WTC11 (cell line): Measurements from ENCODE around the gene PICALM. TPM values are rescaled to one million over a fixed set of nuclear protein-coding genes. Genes with fewer than 3 reads are reported as not detected.
"Not testable (repeated sequence)": the region's sequence is repeated elsewhere in the genome, so short reads cannot be mapped to it uniquely, and the experiment has no call there.

Experiments
- ATAC-seq: fragments of 200-7000 bp; cut with Tn5 transposase; 2 replicates; pipeline ENCODE4 v1.10.0; 2021; ENCODE audit warnings: mild to moderate bottlenecking, moderate library complexity
- CTCF ChIA-PET: fragments of 300-600 bp; sonication (Branson Sonifier 250); formaldehyde crosslinking; loops from one replicate; lab custom pipeline; 2021; ENCODE audit warnings: antibody characterized with exemption; lab: Charles Lee
- POLR2A ChIA-PET: fragments of 350-600 bp; sonication (Branson Sonifier 250); formaldehyde crosslinking; loops from one replicate; lab custom pipeline; 2021; ENCODE audit warnings: antibody characterized with exemption; lab: Charles Lee
- DNase-seq: peaks from one replicate; pipeline ENCODE4 v3.0.0; 2021; ENCODE audit warnings: low spot score
- H3K27ac Mint-ChIP-seq: 2 replicates; pipeline ENCODE4 v1.8.0; 2021; ENCODE audit warnings: mixed read lengths
- H3K27me3 Mint-ChIP-seq: 2 replicates; pipeline ENCODE4 v1.8.0; 2021; ENCODE audit warnings: low read depth, mild to moderate bottlenecking, moderate library complexity, mixed read lengths
- H3K36me3 Mint-ChIP-seq: 2 replicates; pipeline ENCODE4 v1.8.0; 2021; ENCODE audit warnings: mixed read lengths
- H3K4me1 Mint-ChIP-seq: 2 replicates; pipeline ENCODE4 v1.8.0; 2022; ENCODE audit warnings: mixed read lengths
- H3K4me3 Mint-ChIP-seq: 2 replicates; pipeline ENCODE4 v1.8.0; 2021; ENCODE audit warnings: mild to moderate bottlenecking, moderate library complexity, mixed read lengths
- H3K9me3 Mint-ChIP-seq: 2 replicates; pipeline ENCODE4 v1.8.0; 2021; ENCODE audit warnings: mixed read lengths
- ELF4 ChIP-seq: sonication (generic); formaldehyde crosslinking; IDR thresholded peaks from 2 replicates; pipeline ENCODE4 v1.8.1; 2022; ENCODE audit warnings: low read depth, mild to moderate bottlenecking, moderate library complexity, missing genetic modification reagents
- EMX1 ChIP-seq: fragments of 250-450 bp; sonication (Bioruptor Pico); IDR thresholded peaks from 2 replicates; pipeline ENCODE4 v1.8.0; 2021; ENCODE audit warnings: mild to moderate bottlenecking
- ETV6 ChIP-seq: sonication (generic); formaldehyde crosslinking; IDR thresholded peaks from 2 replicates; pipeline ENCODE4 v1.8.1; 2022; ENCODE audit warnings: mild to moderate bottlenecking, missing genetic modification reagents
- JAZF1 ChIP-seq: fragments of 250-450 bp; sonication (Bioruptor Pico); IDR thresholded peaks from 2 replicates; pipeline ENCODE4 v1.9.0; 2021; ENCODE audit warnings: moderate library complexity, mild to moderate bottlenecking, inconsistent platforms
- NR1H2 ChIP-seq: sonication (generic); formaldehyde crosslinking; IDR thresholded peaks from 2 replicates; pipeline ENCODE4 v1.9.0; 2021; ENCODE audit warnings: mild to moderate bottlenecking, moderate library complexity, missing genetic modification reagents
- PRRX2 ChIP-seq: fragments of 250-450 bp; sonication (Bioruptor Pico); IDR thresholded peaks from 2 replicates; pipeline ENCODE4 v1.8.0; 2021; ENCODE audit warnings: mild to moderate bottlenecking
- SMAD3 ChIP-seq: sonication (generic); formaldehyde crosslinking; IDR thresholded peaks from 2 replicates; pipeline ENCODE4 v1.8.0; 2022; ENCODE audit warnings: missing genetic modification reagents, mild to moderate bottlenecking, borderline replicate concordance
- SOX15 ChIP-seq: fragments of 250-450 bp; sonication (Bioruptor Pico); IDR thresholded peaks from 2 replicates; pipeline ENCODE4 v1.9.0; 2021; ENCODE audit warnings: mild to moderate bottlenecking
- TCF7 ChIP-seq: sonication (generic); formaldehyde crosslinking; IDR thresholded peaks from 2 replicates; pipeline ENCODE4 v1.8.0; 2022; ENCODE audit warnings: mild to moderate bottlenecking, low read depth, missing genetic modification reagents, moderate library complexity
- ZNF219 ChIP-seq: sonication (generic); formaldehyde crosslinking; IDR thresholded peaks from 2 replicates; pipeline ENCODE4 v1.8.0; 2023; ENCODE audit warnings: missing genetic modification reagents, mild to moderate bottlenecking, borderline replicate concordance
- ZNF416 ChIP-seq: fragments of 250-450 bp; sonication (Bioruptor Pico); IDR thresholded peaks from 2 replicates; pipeline ENCODE4 v1.9.0; 2021; ENCODE audit warnings: mild to moderate bottlenecking, inconsistent platforms
- ZNF423 ChIP-seq: fragments of 250-450 bp; sonication (Bioruptor Pico); IDR thresholded peaks from 2 replicates; pipeline ENCODE4 v2.1.2; 2022; ENCODE audit warnings: mild to moderate bottlenecking, moderate library complexity
- total RNA-seq: library from RNA; stranded (reverse); gene quantifications from 3 replicates; pipeline ENCODE4 v1.2.3, GENCODE V29; 2021
- TF ChIP-seq, protein P1 (sequence below): sonication (generic); formaldehyde crosslinking; IDR thresholded peaks from 2 replicates; pipeline ENCODE4 v1.8.1; 2023; ENCODE audit warnings: mild to moderate bottlenecking, missing genetic modification reagents, moderate library complexity
- TF ChIP-seq, protein P2 (sequence below): sonication (generic); formaldehyde crosslinking; IDR thresholded peaks from 2 replicates; pipeline ENCODE4 v1.8.1; 2023; ENCODE audit warnings: mild to moderate bottlenecking, missing genetic modification reagents, moderate library complexity
- TF ChIP-seq, protein P3 (sequence below): sonication (generic); formaldehyde crosslinking; IDR thresholded peaks from 2 replicates; pipeline ENCODE4 v1.8.0; 2023; ENCODE audit warnings: missing genetic modification reagents
- TF ChIP-seq, protein P4 (sequence below): fragments of 250-450 bp; sonication (Bioruptor Pico); IDR thresholded peaks from 2 replicates; pipeline ENCODE4 v1.9.0; 2021; ENCODE audit warnings: mild to moderate bottlenecking
- TF ChIP-seq, protein P5 (sequence below): fragments of 250-450 bp; sonication (Bioruptor Pico); IDR thresholded peaks from 2 replicates; pipeline ENCODE4 v1.9.0; 2021; ENCODE audit warnings: mild to moderate bottlenecking
- TF ChIP-seq, protein P6 (sequence below): sonication (generic); formaldehyde crosslinking; IDR thresholded peaks from 2 replicates; pipeline ENCODE4 v1.8.0; 2022; ENCODE audit warnings: missing genetic modification reagents

PICALM gene
- total RNA-seq, 1 experiment from 2014 or later = 69.9 TPM

DNA sequence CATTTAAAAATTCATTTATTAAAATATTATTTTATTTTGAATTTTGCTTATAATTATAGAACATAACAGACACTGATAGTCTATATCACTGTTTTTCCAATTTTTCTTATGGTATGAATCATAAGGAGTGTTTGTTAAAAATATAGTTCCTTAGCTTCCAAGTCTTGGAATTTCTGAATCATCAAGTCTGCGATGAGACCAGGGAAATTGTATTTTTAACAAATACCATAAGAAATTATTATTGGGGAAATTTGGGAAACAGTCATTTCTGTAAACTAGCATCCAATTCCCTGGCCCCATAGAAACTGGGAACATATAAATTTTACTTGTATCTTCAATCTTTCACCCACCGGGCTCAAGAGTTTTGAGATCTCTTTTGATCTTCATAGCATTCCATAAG lies 38.0 kb upstream of the PICALM start:
- Mint-ChIP-seq H3K36me3 (peaks cover 8% of the 10 kb centered on the region), H3K4me1 (no peaks in the 10 kb centered on the region), H3K9me3 (peaks cover 8% of the 10 kb centered on the region), H3K4me3 (no peak overlapping the region), H3K27ac (no peak overlapping the region), H3K27me3 (0 out of 2 replicates have a peak, but pooled peaks cover 4% of the 10 kb centered on the region)
- ChIA-PET POLR2A (no interaction called here), CTCF (no interaction called here)
- DNase-seq = no peak
- no peak for ATAC-seq
- TF ChIP-seq TCF7 (CRISPR knock-in tag) (no peak), JAZF1 (CRISPR knock-in tag) (no peak), ETV6 (no peak), NR1H2 (no peak), PRRX2 (CRISPR knock-in tag) (no peak), ZNF416 (no peak), EMX1 (CRISPR knock-in tag) (no peak), ZNF219 (no peak), SMAD3 (no peak), SOX15 (CRISPR knock-in tag) (no peak), ELF4 (no peak), ZNF423 (CRISPR knock-in tag) (no peak)
- TF ChIP-seq, protein P1, sequence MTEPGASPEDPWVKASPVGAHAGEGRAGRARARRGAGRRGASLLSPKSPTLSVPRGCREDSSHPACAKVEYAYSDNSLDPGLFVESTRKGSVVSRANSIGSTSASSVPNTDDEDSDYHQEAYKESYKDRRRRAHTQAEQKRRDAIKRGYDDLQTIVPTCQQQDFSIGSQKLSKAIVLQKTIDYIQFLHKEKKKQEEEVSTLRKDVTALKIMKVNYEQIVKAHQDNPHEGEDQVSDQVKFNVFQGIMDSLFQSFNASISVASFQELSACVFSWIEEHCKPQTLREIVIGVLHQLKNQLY (CRISPR knock-in tag) = no peak
- TF ChIP-seq, protein P2, sequence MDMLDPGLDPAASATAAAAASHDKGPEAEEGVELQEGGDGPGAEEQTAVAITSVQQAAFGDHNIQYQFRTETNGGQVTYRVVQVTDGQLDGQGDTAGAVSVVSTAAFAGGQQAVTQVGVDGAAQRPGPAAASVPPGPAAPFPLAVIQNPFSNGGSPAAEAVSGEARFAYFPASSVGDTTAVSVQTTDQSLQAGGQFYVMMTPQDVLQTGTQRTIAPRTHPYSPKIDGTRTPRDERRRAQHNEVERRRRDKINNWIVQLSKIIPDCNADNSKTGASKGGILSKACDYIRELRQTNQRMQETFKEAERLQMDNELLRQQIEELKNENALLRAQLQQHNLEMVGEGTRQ (CRISPR knock-in tag) = no peak
- TF ChIP-seq, protein P3, sequence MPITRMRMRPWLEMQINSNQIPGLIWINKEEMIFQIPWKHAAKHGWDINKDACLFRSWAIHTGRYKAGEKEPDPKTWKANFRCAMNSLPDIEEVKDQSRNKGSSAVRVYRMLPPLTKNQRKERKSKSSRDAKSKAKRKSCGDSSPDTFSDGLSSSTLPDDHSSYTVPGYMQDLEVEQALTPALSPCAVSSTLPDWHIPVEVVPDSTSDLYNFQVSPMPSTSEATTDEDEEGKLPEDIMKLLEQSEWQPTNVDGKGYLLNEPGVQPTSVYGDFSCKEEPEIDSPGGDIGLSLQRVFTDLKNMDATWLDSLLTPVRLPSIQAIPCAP (CRISPR knock-in tag) = no peak
- TF ChIP-seq, protein P4, sequence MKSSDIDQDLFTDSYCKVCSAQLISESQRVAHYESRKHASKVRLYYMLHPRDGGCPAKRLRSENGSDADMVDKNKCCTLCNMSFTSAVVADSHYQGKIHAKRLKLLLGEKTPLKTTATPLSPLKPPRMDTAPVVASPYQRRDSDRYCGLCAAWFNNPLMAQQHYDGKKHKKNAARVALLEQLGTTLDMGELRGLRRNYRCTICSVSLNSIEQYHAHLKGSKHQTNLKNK (CRISPR knock-in tag) = no peak
- TF ChIP-seq, protein P5, sequence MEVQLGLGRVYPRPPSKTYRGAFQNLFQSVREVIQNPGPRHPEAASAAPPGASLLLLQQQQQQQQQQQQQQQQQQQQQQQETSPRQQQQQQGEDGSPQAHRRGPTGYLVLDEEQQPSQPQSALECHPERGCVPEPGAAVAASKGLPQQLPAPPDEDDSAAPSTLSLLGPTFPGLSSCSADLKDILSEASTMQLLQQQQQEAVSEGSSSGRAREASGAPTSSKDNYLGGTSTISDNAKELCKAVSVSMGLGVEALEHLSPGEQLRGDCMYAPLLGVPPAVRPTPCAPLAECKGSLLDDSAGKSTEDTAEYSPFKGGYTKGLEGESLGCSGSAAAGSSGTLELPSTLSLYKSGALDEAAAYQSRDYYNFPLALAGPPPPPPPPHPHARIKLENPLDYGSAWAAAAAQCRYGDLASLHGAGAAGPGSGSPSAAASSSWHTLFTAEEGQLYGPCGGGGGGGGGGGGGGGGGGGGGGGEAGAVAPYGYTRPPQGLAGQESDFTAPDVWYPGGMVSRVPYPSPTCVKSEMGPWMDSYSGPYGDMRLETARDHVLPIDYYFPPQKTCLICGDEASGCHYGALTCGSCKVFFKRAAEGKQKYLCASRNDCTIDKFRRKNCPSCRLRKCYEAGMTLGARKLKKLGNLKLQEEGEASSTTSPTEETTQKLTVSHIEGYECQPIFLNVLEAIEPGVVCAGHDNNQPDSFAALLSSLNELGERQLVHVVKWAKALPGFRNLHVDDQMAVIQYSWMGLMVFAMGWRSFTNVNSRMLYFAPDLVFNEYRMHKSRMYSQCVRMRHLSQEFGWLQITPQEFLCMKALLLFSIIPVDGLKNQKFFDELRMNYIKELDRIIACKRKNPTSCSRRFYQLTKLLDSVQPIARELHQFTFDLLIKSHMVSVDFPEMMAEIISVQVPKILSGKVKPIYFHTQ (CRISPR knock-in tag) = no peak
- TF ChIP-seq, protein P6, sequence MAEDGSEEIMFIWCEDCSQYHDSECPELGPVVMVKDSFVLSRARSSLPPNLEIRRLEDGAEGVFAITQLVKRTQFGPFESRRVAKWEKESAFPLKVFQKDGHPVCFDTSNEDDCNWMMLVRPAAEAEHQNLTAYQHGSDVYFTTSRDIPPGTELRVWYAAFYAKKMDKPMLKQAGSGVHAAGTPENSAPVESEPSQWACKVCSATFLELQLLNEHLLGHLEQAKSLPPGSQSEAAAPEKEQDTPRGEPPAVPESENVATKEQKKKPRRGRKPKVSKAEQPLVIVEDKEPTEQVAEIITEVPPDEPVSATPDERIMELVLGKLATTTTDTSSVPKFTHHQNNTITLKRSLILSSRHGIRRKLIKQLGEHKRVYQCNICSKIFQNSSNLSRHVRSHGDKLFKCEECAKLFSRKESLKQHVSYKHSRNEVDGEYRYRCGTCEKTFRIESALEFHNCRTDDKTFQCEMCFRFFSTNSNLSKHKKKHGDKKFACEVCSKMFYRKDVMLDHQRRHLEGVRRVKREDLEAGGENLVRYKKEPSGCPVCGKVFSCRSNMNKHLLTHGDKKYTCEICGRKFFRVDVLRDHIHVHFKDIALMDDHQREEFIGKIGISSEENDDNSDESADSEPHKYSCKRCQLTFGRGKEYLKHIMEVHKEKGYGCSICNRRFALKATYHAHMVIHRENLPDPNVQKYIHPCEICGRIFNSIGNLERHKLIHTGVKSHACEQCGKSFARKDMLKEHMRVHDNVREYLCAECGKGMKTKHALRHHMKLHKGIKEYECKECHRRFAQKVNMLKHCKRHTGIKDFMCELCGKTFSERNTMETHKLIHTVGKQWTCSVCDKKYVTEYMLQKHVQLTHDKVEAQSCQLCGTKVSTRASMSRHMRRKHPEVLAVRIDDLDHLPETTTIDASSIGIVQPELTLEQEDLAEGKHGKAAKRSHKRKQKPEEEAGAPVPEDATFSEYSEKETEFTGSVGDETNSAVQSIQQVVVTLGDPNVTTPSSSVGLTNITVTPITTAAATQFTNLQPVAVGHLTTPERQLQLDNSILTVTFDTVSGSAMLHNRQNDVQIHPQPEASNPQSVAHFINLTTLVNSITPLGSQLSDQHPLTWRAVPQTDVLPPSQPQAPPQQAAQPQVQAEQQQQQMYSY (CRISPR knock-in tag) = no peak

DNA sequence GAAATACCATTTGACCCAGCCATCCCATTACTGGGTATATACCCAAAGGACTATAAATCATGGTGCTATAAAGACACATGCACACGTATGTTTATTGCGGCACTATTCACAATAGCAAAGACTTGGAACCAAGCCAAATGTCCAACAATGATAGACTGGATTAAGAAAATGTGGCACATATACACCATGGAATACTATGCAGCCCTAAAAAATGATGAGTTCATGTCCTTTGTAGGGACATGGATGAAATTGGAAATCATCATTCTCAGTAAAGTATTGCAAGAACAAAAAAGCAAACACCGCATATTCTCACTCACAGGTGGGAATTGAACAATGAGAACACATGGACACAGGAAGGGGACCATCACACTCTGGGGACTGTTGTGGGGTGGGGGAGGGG lies 37.1 kb upstream of the PICALM start:
- H3K27me3 Mint-ChIP-seq, H3K9me3 Mint-ChIP-seq, DNase-seq, POLR2A ChIA-PET, CTCF ChIA-PET, H3K36me3 Mint-ChIP-seq, H3K4me3 Mint-ChIP-seq, H3K4me1 Mint-ChIP-seq, ATAC-seq, H3K27ac Mint-ChIP-seq: not testable (repeated sequence)

DNA sequence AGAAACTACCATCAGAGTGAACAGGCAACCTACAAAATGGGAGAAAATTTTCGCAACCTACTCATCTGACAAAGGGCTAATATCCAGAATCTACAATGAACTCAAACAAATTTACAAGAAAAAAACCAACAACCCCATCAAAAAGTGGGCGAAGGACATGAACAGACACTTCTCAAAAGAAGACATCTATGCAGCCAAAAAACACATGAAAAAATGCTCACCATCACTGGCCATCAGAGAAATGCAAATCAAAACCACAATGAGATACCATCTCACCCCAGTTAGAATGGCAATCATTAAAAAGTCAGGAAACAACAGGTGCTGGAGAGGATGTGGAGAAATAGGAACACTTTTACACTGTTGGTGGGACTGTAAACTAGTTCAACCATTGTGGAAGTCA lies 36.7 kb upstream of the PICALM start:
- H3K36me3 Mint-ChIP-seq, ATAC-seq, CTCF ChIA-PET, H3K4me3 Mint-ChIP-seq, H3K4me1 Mint-ChIP-seq, DNase-seq, H3K27me3 Mint-ChIP-seq, H3K27ac Mint-ChIP-seq, H3K9me3 Mint-ChIP-seq, POLR2A ChIA-PET: not testable (repeated sequence)
